ENCODE results near the gene TERT. TPM values are rescaled to one million over a fixed set of nuclear protein-coding genes. Genes with fewer than 3 reads are reported as not detected.

Gene TERT
- total RNA-seq, 2 experiments from 2014 or later = 0.55 to 0.84 TPM

- CTCF ChIA-PET = no interaction called here
Observed at GRCh38 chr5:1205255-1206180, 89.3 kb downstream of the TERT start.

GRCh38 chr5:1204693-1205242 lies 90.1 kb downstream of the TERT start:
- Histone ChIP-seq H3K36me3 (ENCODE audit: insufficient read depth, low read length) (no peaks in the 10 kb centered on the region), H3K27me3 (ENCODE audit: control insufficient read depth in 1 of 2, insufficient read depth in 2 of 2, low read length in 2 of 2) (no peaks in the 10 kb centered on the region), H3K4me1 (ENCODE audit: insufficient read depth, low read length) (no peaks in the 10 kb centered on the region), H3K4me3 (ENCODE audit: low read length) (no peak overlapping the region), H3K27ac (ENCODE audit: low read depth in 1 of 2, low read length in 2 of 2) (no peak overlapping the region), H3K9me3 (ENCODE audit: control insufficient read depth in 1 of 2, insufficient read depth in 1 of 2, low read length in 2 of 2) (peaks cover 0 to 14% of the 10 kb centered on the region in 2 experiments)
- ChIA-PET POLR2A (no interaction called here), CTCF (no interaction called here)
- H3K36me3 Mint-ChIP-seq (ENCODE audit: low read depth) = no peaks in the 10 kb centered on the region
- H3K9me3 Mint-ChIP-seq = no peaks in the 10 kb centered on the region
- intact Hi-C loops (cut with DNase I, micrococcal nuclease) = no loop called here
- no peak overlapping the region for H3K4me3 Mint-ChIP-seq
- no peak for TF ChIP-seq CTCF (IDR thresholded peaks at IDR 0.05)
- DNase-seq (no peak), ATAC-seq (ENCODE audit: poor library complexity) (no peak)
- no peaks in the 10 kb centered on the region for H3K4me1 Mint-ChIP-seq (ENCODE audit: low read depth)
- no peaks in the 10 kb centered on the region for H3K27me3 Mint-ChIP-seq
- H3K27ac Mint-ChIP-seq = no peak overlapping the region

More at GRCh38 chr5:1205255-1206180, 89.3 kb downstream of the TERT start:
- Histone ChIP-seq H3K27ac (ENCODE audit: low read depth in 1 of 2, low read length in 2 of 2) (no peak overlapping the region), H3K4me1 (ENCODE audit: insufficient read depth, low read length) (no peaks in the 10 kb centered on the region), H3K4me3 (ENCODE audit: low read length) (no peak overlapping the region), H3K9me3 (ENCODE audit: control insufficient read depth in 1 of 2, insufficient read depth in 1 of 2, low read length in 2 of 2) (peaks cover 0 to 8% of the 10 kb centered on the region in 2 experiments), H3K27me3 (ENCODE audit: control insufficient read depth in 1 of 2, insufficient read depth in 2 of 2, low read length in 2 of 2) (no peaks in the 10 kb centered on the region), H3K36me3 (ENCODE audit: insufficient read depth, low read length) (no peaks in the 10 kb centered on the region)
- DNase-seq (no peak), ATAC-seq (ENCODE audit: poor library complexity) (no peak)
- POLR2A ChIA-PET = interaction anchor here (0.5 kb wide), 1 partner anchor 108 kb away, joined by 3 read pairs; no protein-coding TSS in a partner anchor
- no peak for TF ChIP-seq CTCF (IDR thresholded peaks at IDR 0.05)
- Mint-ChIP-seq H3K9me3 (no peaks in the 10 kb centered on the region), H3K4me3 (no peak overlapping the region), H3K27ac (no peak overlapping the region), H3K4me1 (ENCODE audit: low read depth) (no peaks in the 10 kb centered on the region), H3K27me3 (no peaks in the 10 kb centered on the region), H3K36me3 (ENCODE audit: low read depth) (no peaks in the 10 kb centered on the region)
- intact Hi-C loops (cut with DNase I, micrococcal nuclease) = no loop called here

- POLR2A ChIA-PET = no interaction called here
- no peak for TF ChIP-seq CTCF (IDR thresholded peaks at IDR 0.05)
- Histone ChIP-seq H3K4me1 (ENCODE audit: insufficient read depth, low read length) (no peaks in the 10 kb centered on the region), H3K27me3 (ENCODE audit: control insufficient read depth in 1 of 2, insufficient read depth in 2 of 2, low read length in 2 of 2) (no peaks in the 10 kb centered on the region), H3K4me3 (ENCODE audit: low read length) (no peak overlapping the region), H3K36me3 (ENCODE audit: insufficient read depth, low read length) (no peaks in the 10 kb centered on the region), H3K9me3 (ENCODE audit: control insufficient read depth in 1 of 2, insufficient read depth in 1 of 2, low read length in 2 of 2) (peaks cover 0 to 14% of the 10 kb centered on the region in 2 experiments), H3K27ac (ENCODE audit: low read depth in 1 of 2, low read length in 2 of 2) (no peak overlapping the region)
- DNase-seq (no peak), ATAC-seq (ENCODE audit: poor library complexity) (no peak)
- Mint-ChIP-seq H3K9me3 (no peaks in the 10 kb centered on the region), H3K4me1 (ENCODE audit: low read depth) (no peaks in the 10 kb centered on the region), H3K27ac (no peak overlapping the region), H3K27me3 (no peaks in the 10 kb centered on the region), H3K4me3 (no peak overlapping the region), H3K36me3 (ENCODE audit: low read depth) (no peaks in the 10 kb centered on the region)
- intact Hi-C loops (cut with DNase I, micrococcal nuclease) = no loop called here
- CTCF ChIA-PET = no interaction called here
Observed at GRCh38 chr5:1203968-1204692, 90.7 kb downstream of the TERT start.

All from CD4-positive, alpha-beta T cell (primary cell).